T-helper 9 cell (primary cell): Measurements from ENCODE around the gene ACER2.
"Not testable (repeated sequence)": the region's sequence is repeated elsewhere in the genome, so short reads cannot be mapped to it uniquely, and the experiment has no call there.

ENCODE experiments used
- DNase-seq: peaks from one replicate; pipeline ENCODE4 v3.0.0-alpha.2; 2020

Gene ACER2

DNA sequence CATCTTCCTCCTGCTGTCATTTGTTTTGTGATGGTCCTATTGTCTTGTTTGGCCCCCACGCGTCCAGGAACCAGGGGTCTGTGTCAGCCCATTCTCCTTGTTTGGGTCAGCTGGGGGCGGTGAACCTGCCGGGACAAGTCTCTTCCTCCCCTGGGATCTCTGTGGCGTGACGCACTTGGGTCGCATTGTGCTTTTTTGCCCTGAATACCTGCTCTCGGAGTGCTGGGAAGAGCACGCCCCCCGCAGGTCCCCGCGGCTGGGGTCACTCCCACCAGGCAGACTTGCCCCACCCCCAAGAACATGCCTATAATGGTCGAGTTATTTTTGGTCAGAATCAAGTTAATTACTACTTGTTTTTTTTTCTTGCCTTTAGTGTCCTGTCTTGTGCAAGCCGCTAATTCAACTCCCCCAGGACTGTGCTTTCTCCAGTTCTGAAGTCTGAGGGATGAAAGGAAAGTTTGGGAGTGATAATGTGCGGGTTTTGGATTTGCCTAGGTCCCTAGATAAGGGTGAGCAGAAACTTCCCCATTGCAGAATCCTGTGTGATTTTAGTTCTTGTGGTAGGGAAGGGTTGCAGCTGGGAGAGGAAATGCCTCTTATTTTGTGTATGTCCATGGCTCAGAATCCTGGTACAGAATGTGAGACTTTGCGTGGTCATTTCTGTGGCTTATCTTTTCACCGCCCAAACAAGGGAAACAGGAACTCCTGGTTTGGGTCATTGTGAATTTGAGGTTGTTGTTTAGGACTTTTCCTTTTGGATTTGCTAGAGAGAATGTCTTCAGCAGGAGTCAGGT, 789 bp downstream of the ACER2 start:
- no peak for DNase-seq

DNA sequence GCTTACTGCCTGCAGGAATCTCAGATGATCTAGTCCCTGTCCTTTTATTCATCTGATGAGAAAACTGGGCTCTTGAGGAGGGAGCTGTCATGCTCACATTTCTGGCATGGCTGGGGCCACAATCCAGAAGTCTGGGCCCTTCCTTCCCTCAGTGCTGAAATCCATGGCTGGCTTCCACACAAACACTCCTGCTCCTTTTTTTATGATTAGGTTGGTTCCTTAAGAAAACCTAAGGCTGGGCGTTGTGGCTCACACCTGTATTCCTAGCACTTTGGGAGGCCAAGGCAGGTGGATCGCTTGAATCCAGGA, 1.3 kb downstream of the ACER2 start:
- no peak for DNase-seq

DNA sequence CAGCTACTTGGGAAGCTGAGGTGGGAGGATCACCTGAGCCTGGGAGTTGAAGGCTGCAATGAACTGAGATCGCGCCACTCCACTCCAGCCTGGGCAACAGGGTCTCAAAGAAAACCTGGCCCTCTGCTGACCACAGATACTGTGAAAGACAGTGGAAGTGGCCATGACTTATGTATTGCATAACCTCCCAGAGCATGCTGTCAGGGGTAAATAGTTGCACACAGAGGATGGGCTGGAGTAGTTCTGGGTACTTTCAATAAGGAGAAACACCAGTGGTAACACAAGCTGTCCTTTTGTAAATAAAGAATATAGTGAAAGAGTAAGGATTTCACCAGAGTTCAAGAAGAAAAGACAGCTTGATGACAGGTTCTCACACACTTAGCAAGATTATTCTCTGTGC, 1.8 kb downstream of the ACER2 start:
- no peak for DNase-seq

DNA sequence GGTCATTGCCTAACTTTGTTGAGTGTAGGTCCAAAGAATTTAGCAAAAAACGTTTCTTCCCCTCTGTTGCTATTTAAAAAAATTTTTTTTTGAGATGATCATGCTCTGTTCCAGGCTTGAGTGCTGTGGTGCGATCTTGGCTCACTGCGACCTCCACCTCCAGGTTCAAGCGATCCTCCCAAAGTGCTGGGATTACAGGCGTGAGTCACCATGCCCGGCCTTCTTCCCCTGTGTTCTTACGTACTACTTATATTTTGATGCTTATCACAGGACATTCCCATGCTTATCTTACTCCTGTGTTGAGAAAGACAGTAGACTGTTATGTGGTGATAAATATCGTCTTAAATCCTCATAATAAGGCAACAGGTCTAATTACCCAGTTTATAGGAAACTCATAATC, 2.5 kb downstream of the ACER2 start:
- no peak for DNase-seq

DNA sequence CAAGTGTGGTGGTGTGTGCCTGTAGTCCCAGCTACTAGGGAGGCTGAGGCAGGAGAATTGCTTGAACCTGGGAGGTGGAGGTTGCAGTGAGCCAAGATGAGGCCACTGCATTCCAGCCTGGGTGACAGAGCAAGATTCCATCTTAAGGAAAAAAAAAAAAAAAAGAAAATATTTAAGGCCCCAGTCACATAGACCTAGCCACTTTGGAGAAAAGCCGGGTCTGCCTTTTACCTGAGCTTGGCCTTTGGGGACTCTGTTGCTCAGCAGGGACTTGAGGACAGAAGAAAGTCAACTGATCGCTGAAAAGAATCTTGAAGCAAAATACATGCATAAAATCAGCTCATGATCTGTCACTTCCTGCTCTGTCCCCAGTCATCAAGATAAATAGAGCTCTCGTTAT, 4.6 kb downstream of the ACER2 start:
- not testable (repeated sequence) for DNase-seq

DNA sequence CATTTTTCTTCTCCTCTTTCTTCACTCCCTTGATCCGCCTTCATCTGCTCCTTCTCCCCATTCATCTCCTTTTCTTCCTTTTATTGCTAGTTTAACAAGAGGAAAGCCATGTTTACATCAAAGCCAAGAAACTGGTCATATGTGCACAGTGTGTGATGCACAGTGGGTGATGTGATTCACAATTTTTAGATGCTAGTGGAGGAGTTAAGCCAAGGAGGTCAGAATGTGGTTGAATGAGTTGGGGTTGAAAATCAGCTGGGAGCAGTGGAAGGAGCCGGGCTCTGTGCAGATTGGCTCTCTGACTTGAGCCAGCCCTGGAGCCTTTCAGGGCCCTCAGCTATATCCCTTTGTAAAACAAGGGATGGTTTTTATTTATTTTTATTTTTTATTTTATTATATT, 7.3 kb downstream of the ACER2 start:
- DNase-seq = no peak

DNA sequence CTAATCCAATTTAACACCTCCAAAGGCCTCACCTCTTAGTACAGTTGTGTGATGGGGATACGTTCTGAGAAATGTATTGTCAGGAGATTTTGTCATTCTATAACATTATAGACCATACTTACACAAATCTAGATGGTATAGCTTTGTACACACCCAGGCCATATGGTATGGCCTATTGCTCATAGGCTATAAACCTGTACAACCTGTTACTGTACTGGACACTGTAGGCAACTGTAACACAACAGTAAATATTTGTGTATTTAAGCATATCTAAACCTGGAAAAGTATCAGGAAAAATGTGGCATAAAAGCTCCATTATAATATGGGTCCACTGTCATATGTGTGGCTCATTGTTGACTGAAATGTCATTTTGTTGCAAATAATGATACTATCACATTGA, 12.1 kb downstream of the ACER2 start:
- DNase-seq = no peak

DNA sequence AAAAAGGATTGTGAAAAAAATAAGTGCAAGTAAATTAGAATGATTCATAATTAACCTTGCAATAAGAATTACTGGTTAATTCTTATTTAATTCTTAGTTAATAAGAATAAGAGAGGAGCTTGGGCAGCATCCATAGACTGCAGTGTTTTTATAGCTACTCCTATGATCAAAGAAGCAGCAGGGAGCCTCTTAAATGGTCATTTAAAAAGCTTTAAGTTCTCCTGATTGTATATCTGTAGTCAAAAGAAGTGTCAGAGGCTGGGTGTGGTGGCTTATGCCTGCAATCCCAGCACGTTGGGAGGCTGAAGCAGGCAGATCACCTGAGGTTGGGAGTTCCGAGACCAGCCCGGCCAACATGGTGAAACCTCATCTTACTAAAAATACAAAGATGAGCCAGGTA, 14.4 kb downstream of the ACER2 start:
- DNase-seq = no peak

DNA sequence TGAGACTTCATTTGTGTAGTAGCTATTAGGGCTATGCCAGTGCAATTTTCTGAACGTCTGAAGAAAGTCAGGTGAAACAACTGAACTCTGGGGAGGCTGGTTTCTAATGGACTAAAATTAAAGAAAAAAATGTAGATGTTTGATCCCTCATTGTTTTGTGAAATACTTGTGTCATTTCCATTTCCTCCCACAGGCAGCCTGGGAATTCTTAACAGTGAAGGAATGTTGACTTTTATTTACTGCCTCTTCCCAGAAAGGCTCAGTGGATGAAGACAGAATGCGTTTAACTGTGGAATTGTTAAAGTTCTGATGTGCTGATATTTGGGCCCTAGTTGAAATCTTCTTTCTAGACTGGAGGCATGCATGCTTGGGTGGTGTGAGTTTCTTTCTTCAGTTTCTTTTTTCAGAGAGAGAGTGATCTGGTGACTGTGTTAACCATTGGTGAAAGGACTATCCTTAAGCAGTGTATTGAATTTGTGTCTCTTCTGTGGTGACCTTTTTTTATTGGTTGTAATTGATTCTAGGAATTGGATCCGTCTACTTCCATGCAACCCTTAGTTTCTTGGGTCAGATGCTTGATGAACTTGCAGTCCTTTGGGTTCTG, 15.5 kb downstream of the ACER2 start:
- no peak for DNase-seq

DNA sequence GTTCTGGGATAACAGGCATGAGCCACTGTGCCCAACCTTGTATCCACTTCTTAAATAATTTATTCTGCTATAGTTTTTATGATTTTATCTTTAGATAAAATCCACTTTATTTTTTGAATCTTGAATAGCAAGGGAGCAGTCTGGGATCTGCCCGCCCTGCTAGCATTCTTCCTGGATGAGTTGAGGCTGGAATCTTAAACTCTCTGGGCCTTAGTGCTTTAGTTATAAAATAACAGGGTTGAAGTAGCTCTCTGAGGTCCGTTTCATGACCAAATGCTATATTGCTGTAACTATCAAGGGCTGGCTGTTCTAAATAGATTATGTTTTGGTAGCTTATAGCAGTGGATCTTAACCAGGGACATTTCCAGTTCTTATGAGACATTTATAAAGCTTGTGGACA, 20.8 kb downstream of the ACER2 start:
- no peak for DNase-seq

DNA sequence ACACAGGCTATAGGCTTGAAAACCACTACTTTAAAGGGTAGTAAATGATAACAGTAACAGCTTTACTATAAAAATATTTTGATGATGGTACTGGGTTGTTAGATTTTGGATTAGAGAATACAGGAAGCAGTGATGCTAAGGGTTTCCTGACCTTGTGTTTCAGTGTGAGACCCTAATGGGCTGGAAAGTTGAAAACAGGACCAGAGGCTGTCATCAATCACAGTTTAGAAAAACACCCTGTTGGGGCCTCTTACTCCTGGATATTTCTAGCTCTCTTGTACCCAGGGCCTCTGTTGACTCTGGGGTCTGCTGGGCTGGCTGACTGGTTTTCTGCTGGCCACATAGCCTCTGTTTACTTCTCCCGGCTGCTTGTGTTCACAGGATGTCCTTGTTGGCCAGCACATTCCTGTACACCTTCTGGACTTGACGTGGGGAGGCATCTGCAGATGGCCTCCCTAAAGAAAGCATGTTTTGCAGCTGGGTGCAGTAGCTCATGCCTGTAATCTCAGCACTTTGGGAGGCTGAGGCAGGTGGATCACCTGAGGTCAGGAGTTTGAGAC, 21.5 kb downstream of the ACER2 start:
- DNase-seq = no peak

DNA sequence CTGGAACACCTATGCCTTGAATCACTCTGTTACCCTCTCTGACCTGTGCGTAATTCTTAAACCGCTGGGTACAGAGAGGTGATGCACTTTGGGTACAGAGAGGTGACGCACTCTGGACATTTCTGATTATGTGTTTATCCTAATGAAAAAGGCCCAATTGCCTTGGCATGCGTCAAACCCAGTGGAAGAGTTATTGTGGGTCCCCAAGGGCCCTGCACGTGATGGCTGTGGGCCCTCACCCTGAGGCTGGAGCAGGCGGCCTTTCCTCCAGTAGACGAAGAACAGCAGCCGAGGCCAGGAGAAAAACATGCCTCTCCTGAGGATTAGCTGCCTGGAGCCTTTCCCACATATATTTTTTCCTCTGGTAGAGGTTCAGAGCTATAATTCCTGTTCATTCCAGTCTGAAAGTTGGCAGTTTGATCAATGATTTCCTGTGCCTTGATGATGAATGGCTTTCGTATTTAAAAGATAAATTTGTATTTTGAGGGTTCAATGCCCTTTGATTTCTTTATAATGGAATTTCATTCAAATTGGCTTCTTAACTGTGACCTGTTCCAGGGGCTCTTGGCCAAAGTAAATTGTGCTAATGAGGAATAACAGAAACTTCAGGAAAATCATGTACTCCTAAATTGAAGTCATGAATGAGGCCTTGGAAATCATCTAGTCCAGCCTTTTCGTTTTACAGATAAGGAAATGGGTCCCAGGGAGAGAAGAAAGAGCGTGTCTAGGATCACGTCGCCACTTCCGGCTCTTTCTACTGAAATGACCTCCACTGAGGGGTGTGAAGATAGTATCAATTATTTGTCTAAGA, 22.8 kb downstream of the ACER2 start:
- no peak for DNase-seq

DNA sequence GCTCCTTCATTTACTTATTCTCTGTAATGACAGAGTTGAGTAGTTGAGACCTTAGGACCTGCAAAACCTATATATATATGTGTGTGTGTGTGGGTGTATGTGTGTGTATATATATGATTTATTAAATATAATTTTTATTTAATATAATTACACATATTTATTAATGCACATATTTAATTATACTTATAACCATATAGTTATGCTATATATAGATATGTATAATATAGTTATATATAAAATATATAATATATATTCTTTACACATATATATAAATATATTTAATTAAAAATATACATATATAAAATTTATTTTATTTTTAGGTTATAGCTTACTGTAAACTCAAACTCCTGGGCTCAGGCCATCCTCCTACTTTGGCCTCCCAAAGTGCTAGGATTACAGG, 23.7 kb downstream of the ACER2 start:
- no peak for DNase-seq

DNA sequence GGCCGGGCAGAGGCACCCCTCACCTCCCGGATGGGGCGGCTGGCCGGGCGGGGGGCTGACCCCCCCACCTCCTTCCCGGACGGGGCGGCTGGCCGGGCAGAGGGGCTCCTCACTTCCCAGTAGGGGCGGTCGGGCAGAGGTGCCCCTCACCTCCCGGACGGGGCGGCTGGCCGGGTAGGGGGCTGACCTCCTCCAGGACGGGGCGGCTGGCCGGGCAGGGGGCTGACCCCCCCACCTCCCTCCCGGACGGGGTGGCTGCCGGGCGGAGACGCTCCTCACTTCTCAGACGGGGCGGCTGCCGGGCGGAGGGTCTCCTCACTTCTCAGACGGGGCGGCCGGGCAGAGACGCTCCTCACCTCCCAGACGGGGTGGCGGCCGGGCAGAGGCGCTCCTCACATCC, 24.9 kb downstream of the ACER2 start:
- DNase-seq = not testable (repeated sequence)

DNA sequence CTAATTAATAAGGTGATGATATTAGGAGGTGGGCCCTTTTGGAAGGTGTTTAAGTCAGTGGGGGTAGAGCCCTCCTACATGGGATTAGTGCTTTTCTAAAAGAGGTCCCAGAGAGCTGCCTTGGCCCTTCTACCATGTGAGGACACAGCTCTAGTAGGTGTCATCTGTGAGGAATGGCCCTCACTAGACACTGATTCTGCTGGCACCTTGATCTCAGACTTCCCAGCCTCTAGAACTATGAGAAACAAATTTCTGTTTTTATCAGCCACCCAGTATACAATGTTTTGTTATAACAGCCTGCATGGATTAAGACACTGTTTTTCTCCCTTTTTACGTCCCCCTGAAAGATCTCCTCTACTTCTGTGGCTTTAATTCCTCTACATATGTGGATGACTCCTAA, 31.6 kb downstream of the ACER2 start:
- DNase-seq = no peak

DNA sequence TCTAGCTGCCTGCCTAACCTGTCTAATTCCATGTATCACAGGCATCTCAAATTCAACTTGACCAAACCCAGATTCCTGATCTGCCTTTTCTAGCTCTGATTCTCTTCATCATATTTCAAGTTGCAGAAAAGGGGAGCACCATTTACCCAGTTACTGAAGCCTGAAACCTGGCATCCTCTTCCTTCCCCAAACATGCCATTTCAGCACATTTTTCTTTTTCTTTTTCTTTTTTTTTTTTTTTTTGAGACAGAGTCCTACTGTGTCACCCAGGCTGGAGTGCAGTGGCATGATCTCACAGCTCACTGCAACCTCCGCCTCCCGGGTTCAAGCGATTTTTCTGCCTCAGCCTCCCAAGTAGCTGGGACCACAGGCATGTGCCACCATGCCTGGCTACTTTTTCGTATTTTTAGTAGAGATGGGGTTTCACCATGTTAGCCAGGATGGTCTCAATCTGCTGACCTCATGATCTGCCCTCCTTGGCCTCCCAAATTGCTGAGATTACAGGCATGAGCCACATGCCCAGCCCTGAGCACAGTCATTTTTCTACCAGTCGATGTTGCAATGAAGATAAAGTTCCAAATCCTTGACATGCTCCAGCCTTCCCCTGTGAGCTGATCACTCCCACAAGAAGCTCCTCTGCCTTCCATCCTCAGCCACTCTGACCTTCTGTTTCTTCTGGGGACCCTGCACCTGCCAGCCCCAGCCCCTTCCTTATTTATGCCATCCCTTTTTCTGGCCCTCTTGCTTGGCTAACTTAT, 32.2 kb downstream of the ACER2 start:
- no peak for DNase-seq

DNA sequence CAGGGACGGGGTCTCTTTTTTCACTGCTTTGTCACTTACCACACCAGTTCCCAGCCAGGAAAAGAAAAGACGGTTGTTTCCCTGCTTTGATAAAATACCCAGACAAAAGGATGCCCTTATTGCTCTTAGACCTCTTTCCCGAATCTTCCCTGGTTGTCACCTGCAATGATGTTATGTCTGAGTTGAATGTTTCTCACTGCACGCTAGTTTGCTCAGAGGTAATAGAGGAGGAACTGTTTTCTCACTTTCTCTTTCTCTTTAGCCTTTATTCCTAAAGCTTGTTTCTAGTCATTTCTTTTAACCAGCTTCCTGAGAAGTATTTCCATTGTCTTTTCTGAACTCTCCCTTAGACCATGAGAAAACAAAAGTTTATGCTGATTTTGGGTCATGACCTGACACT, 32.9 kb downstream of the ACER2 start:
- no peak for DNase-seq

DNA sequence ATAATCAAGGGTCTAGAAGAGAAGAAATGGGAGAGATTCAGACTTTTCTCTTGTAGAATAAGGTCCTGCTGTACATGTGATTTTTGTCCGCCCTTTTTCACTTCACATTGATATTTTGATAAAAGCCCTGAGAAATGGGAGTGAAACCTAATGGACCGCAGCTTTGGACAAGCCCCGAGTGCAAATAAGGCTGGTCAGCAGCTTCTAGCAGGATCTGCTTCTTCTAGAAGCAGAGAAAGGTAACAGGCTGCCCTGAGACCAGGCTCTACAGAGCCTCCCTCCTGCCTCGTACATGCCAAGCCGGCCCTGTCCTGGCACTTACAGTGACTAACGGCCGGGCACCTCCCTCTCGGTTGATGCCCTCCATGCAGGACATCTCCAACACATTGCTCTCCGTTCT, 33.4 kb downstream of the ACER2 start:
- DNase-seq = no peak

DNA sequence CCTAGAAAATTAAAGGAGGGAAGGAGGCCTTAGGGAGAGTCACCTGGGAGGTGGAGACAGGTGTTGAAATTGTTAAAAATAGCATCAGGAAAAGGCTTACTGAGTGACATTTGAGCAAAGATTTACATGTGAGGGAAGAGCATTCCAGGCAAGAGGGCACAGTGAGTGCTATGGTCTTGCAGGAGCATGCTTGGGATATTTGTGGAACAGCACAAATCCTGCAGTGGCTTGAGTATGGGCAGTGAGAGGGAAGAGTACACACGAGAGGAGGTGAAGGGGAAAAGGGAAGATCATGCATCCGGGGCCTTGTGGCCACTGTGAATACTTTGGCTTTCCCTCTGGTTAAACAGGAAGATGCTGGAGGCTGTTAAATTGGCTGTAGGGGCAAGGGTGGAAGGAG, 36.6 kb downstream of the ACER2 start:
- no peak for DNase-seq

DNA sequence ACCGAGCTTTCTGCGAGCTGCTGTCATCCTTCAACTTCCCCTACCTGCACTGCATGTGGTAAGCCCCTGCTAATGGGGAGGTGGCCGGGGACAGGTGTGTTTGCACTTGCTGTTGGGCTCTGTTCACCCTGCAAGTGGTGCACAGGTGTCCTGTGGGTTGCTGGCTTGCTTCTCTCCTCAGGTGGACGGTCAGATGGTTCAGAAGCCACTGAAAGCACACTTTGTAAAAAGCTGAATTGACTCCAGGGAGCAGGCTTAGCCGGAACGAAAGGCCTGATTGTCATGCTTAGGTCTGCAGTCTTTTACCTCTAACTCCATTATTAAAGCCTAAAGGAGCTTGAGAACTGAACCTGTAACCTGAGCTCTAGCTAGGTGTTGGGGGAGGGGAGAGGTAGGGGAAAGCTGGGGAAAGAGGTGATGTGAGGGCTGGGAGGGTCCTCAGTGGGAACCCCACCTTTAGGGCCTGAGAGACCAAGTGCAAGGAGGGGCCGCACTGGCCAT, 37.6 kb downstream of the ACER2 start:
- no peak for DNase-seq

DNA sequence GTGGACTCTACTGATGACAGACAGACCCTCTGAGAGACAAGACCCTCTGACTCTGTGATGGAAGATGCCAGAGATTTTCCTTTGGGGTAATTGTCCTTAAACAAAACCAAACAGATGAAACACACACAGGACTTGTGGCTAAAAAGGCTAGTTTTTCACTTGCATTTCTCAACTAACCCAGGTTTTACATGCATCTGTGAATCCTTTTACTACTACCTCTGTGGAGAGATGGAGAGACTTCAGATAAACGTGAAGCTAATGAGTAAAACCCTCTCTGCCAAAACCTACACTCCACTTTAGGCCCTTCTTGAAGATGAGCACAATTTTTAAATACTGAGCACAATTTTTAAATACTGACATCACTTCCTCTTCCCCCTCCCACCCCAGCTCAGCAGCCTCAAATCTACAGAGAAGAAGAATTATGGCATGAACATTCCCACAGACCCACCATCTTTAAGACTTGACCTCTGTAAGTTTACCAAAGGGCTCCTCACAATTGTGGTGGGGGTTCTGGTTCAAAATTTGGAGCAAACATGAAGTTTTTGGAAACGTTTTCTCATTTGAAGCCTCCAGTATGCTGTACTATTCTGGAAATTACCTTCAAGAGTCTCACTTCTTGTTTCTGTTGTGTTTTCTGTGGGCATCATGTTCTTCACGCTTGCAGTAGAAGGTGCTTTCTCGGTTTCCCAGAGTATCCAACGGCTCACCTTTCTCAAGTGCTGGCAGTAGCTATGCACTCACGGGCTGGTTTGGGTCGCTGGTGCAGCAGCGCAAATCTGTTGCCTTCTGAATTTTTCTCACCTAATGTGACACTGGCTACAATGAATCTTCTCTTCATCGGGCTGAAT, 42.7 kb downstream of the ACER2 start:
- no peak for DNase-seq

DNA sequence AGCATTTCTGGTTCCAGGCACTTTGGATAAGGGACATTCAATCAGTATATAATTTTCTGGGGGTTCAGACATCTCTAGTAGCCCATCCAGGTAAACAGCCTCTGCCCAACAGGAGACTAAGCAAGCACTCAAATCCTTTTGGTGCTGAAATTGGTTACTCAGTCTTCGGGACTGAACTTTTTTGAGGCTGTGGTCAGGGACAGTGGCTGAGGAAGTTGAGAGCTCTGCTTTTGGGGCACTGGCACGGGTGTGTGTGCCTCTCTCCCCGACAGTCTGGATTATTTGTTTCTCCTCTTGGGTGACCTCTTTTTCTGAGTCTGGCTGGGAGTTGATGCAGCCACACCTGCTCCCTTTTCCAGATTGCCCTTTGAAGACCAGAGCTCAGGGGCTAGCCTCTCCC, 47.6 kb downstream of the ACER2 start:
- no peak for DNase-seq
